ENCODE measurements around the gene GRHL3.

Gene GRHL3

GRCh38 chr1:24344090-24344742, 25.1 kb downstream of the GRHL3 start:
- DNase-seq: no peak

- no peak for DNase-seq
Observed at GRCh38 chr1:24345334-24345733, 26.2 kb downstream of the GRHL3 start.

GRCh38 chr1:24347159-24347934, 28.2 kb downstream of the GRHL3 start:
- DNase-seq: no peak

- no peak for DNase-seq
Observed at GRCh38 chr1:24348196-24348595, 29.0 kb downstream of the GRHL3 start.

- no peak for DNase-seq
Observed at GRCh38 chr1:24349891-24350290, 30.7 kb downstream of the GRHL3 start.

GRCh38 chr1:24351247-24351646, 32.1 kb downstream of the GRHL3 start:
- no peak for DNase-seq

GRCh38 chr1:24351918-24352627, 32.9 kb downstream of the GRHL3 start:
- DNase-seq: no peak

GRCh38 chr1:24353292-24353891, 34.2 kb downstream of the GRHL3 start:
- no peak for DNase-seq

- no peak for DNase-seq
Observed at GRCh38 chr1:24355466-24355865, 36.3 kb downstream of the GRHL3 start.

- no peak for DNase-seq
Observed at GRCh38 chr1:24357038-24357437, 37.9 kb downstream of the GRHL3 start.

- DNase-seq: no peak
Observed at GRCh38 chr1:24360681-24361080, 41.5 kb downstream of the GRHL3 start.

- DNase-seq: no peak
Observed at GRCh38 chr1:24361811-24362210, 42.7 kb downstream of the GRHL3 start.

- DNase-seq: no peak
Observed at GRCh38 chr1:24362396-24362795, 43.2 kb downstream of the GRHL3 start.

GRCh38 chr1:24362982-24363614, 43.9 kb downstream of the GRHL3 start:
- peak; percentile 24 for DNase-seq

GRCh38 chr1:24363994-24364393, 44.8 kb downstream of the GRHL3 start:
- no peak for DNase-seq

- no peak for DNase-seq
Observed at GRCh38 chr1:24364605-24364974, 45.4 kb downstream of the GRHL3 start.

GRCh38 chr1:24364975-24365678, 46.0 kb downstream of the GRHL3 start:
- DNase-seq: peak; percentile 51

GRCh38 chr1:24366707-24367106, 47.5 kb downstream of the GRHL3 start:
- no peak for DNase-seq

GRCh38 chr1:24369199-24369598, 50.0 kb downstream of the GRHL3 start:
- no peak for DNase-seq

- no peak for DNase-seq
Observed at GRCh38 chr1:24369801-24370200, 50.6 kb downstream of the GRHL3 start.

GRCh38 chr1:24373044-24373443, 53.9 kb downstream of the GRHL3 start:
- no peak for DNase-seq

GRCh38 chr1:24373710-24374109, 54.6 kb downstream of the GRHL3 start:
- DNase-seq: no peak

Measured in T1000 (cell line).